HEK293 (cell line): ENCODE measurements around the gene ZNF835.

Source experiments
- CTCF ChIA-PET: fragments of 350-600 bp; formaldehyde crosslinking; extraction: SDS; loops from one replicate; lab custom pipeline; 2021; ENCODE audit warnings: antibody characterized with exemption; lab: Yijun Ruan, JAX
- POLR2A ChIA-PET: fragments of 300-600 bp; formaldehyde crosslinking; extraction: SDS; loops from one replicate; lab custom pipeline; 2020; ENCODE audit warnings: antibody characterized with exemption, inconsistent platforms; lab: Yijun Ruan, JAX
- H3K27ac ChIP-seq: fragments of 200-500 bp; sonication (Bioruptor generic); 2 replicates; pipeline ENCODE4 v1.5.1; 2014; ENCODE audit warnings: low read depth, low read length, control low read depth, inconsistent platforms; ENCODE audit errors: extremely low read depth
- H3K36me3 ChIP-seq, 2 experiments: fragments of 200-500 bp in 1 of 2; sonication (Bioruptor generic) in 1 of 2; 1 replicate in 1 of 2; 2 replicates in 1 of 2; pipeline ENCODE4 v1.5.1; 2014 to 2017; ENCODE audit warnings: inconsistent platforms in 2 of 2, low read length in 2 of 2; ENCODE audit not compliant: control insufficient read depth in 2 of 2, insufficient read depth in 1 of 2
- H3K4me1 ChIP-seq: fragments of 200-500 bp; sonication (Bioruptor generic); 2 replicates; pipeline ENCODE4 v1.5.1; 2014; ENCODE audit warnings: mild to moderate bottlenecking, low read length, inconsistent platforms; ENCODE audit not compliant: control insufficient read depth, insufficient read depth
- H3K4me3 ChIP-seq: 2 replicates; pipeline ENCODE4 v1.5.1; 2011; ENCODE audit warnings: low read depth, mild to moderate bottlenecking, control low read depth, low read length, moderate library complexity
- H3K9me3 ChIP-seq: fragments of 200-500 bp; sonication (Bioruptor generic); 2 replicates; pipeline ENCODE4 v1.5.1; 2014; ENCODE audit warnings: low read depth, low read length, inconsistent platforms; ENCODE audit not compliant: control insufficient read depth, insufficient read depth
- BCL11B ChIP-seq: fragments of 450-650 bp; formaldehyde crosslinking; IDR thresholded peaks from 2 replicates; pipeline ENCODE4 v1.5.1; 2016; ENCODE audit warnings: low read depth, missing biosample characterization, missing genetic modification characterization
- GLIS2 ChIP-seq: fragments of 450-650 bp; formaldehyde crosslinking; IDR thresholded peaks from 2 replicates; pipeline ENCODE4 v1.5.1; 2016; ENCODE audit warnings: missing biosample characterization, missing genetic modification characterization
- HOXA7 ChIP-seq: sonication (generic); formaldehyde crosslinking; IDR thresholded peaks from 2 replicates; pipeline ENCODE4 v1.8.1; 2022; ENCODE audit warnings: missing genetic modification reagents, borderline replicate concordance
- KLF9 ChIP-seq: fragments of 450-650 bp; formaldehyde crosslinking; IDR thresholded peaks from 2 replicates; pipeline ENCODE4 v1.5.1; 2016; ENCODE audit warnings: missing biosample characterization, missing genetic modification characterization, low read depth
- REPIN1 ChIP-seq: fragments of 450-650 bp; formaldehyde crosslinking; IDR thresholded peaks from 2 replicates; pipeline ENCODE4 v1.5.1; 2017; ENCODE audit warnings: missing biosample characterization, missing genetic modification characterization, low read depth
- ZBTB21 ChIP-seq: fragments of 450-650 bp; formaldehyde crosslinking; IDR thresholded peaks from 2 replicates; pipeline ENCODE4 v1.5.1; 2017; ENCODE audit warnings: missing biosample characterization, missing genetic modification characterization
- ZBTB44 ChIP-seq: fragments of 450-650 bp; IDR thresholded peaks from 2 replicates; pipeline ENCODE4 v1.5.1; 2018; ENCODE audit warnings: missing biosample characterization, mild to moderate bottlenecking, missing genetic modification characterization
- ZBTB48 ChIP-seq: fragments of 450-650 bp; formaldehyde crosslinking; IDR thresholded peaks from 2 replicates; pipeline ENCODE4 v1.5.1; 2016; ENCODE audit warnings: missing biosample characterization, missing genetic modification characterization
- ZNF138 ChIP-seq: fragments of 450-650 bp; formaldehyde crosslinking; IDR thresholded peaks from 2 replicates; pipeline ENCODE4 v1.5.1; 2016; ENCODE audit warnings: missing biosample characterization, missing genetic modification characterization, borderline replicate concordance
- ZNF19 ChIP-seq: fragments of 450-650 bp; formaldehyde crosslinking; IDR thresholded peaks from 2 replicates; pipeline ENCODE4; 2016; ENCODE audit warnings: missing biosample characterization, missing genetic modification characterization, low read depth
- ZNF311 ChIP-seq: fragments of 450-650 bp; formaldehyde crosslinking; IDR thresholded peaks from 2 replicates; pipeline ENCODE4 v1.5.1; 2017; ENCODE audit warnings: missing biosample characterization, missing genetic modification characterization, borderline replicate concordance
- ZNF398 ChIP-seq: fragments of 450-650 bp; formaldehyde crosslinking; IDR thresholded peaks from 2 replicates; pipeline ENCODE4 v1.5.1; 2017; ENCODE audit warnings: missing biosample characterization, missing genetic modification characterization
- ZNF433 ChIP-seq: fragments of 450-650 bp; formaldehyde crosslinking; IDR thresholded peaks from 2 replicates; pipeline ENCODE4 v1.5.1; 2016; ENCODE audit warnings: missing biosample characterization, missing genetic modification characterization, low read depth
- ZNF473 ChIP-seq: fragments of 450-650 bp; formaldehyde crosslinking; IDR thresholded peaks from 2 replicates; pipeline ENCODE4 v1.5.1; 2017; ENCODE audit warnings: missing biosample characterization, missing genetic modification characterization
- ZNF600 ChIP-seq: fragments of 450-650 bp; formaldehyde crosslinking; IDR thresholded peaks from 2 replicates; pipeline ENCODE4 v1.5.1; 2016; ENCODE audit warnings: missing biosample characterization, missing genetic modification characterization
- ZNF626 ChIP-seq: fragments of 450-650 bp; sonication (Bioruptor Pico); formaldehyde crosslinking; IDR thresholded peaks from 2 replicates; pipeline ENCODE4 v1.5.1; 2018; ENCODE audit warnings: missing biosample characterization, missing genetic modification characterization, inconsistent platforms
- ZNF664 ChIP-seq: fragments of 450-650 bp; formaldehyde crosslinking; IDR thresholded peaks from 2 replicates; pipeline ENCODE4 v1.5.1; 2016; ENCODE audit warnings: missing biosample characterization, missing genetic modification characterization
- ZNF777 ChIP-seq: fragments of 450-650 bp; formaldehyde crosslinking; IDR thresholded peaks from 2 replicates; pipeline ENCODE4 v1.5.1; 2017; ENCODE audit warnings: missing biosample characterization, missing genetic modification characterization, borderline replicate concordance
- ZSCAN16 ChIP-seq: fragments of 450-650 bp; formaldehyde crosslinking; IDR thresholded peaks from 2 replicates; pipeline ENCODE4 v1.5.1; 2016; ENCODE audit warnings: missing biosample characterization, missing genetic modification characterization

Gene ZNF835

GRCh38 chr19:56699552-56699951 lies 28.0 kb upstream of the ZNF835 start:
- H3K4me1 ChIP-seq, result no peaks in the 10 kb centered on the region
- POLR2A ChIA-PET, result no interaction called here
- H3K27ac ChIP-seq, result no peak overlapping the region
- CTCF ChIA-PET, result no interaction called here
- no peak overlapping the region for H3K4me3 ChIP-seq
- no peaks in the 10 kb centered on the region; the same call in 1 of the 2 replicates for H3K9me3 ChIP-seq
- TF ChIP-seq ZSCAN16 (tag by site-specific recombination) (no peak), REPIN1 (tag by site-specific recombination) (no peak)
- no peaks in the 10 kb centered on the region for H3K36me3 ChIP-seq

- no peak overlapping the region for H3K4me3 ChIP-seq
- POLR2A ChIA-PET, result no interaction called here
- TF ChIP-seq KLF9 (tag by site-specific recombination) (no peak), ZNF433 (tag by site-specific recombination) (no peak), ZBTB44 (tag by site-specific recombination) (no peak), ZNF777 (no peak), ZNF311 (no peak), ZBTB21 (tag by site-specific recombination) (no peak), ZNF19 (tag by site-specific recombination) (no peak), HOXA7 (CRISPR knock-in tag) (no peak), ZNF473 (tag by site-specific recombination) (no peak), ZBTB48 (no peak), BCL11B (tag by site-specific recombination) (no peak), ZNF398 (tag by site-specific recombination) (no peak), ZNF138 (tag by site-specific recombination) (no peak), GLIS2 (tag by site-specific recombination) (no peak), ZNF600 (tag by site-specific recombination) (no peak)
- no peaks in the 10 kb centered on the region; the same call in 1 of the 2 replicates for H3K9me3 ChIP-seq
- no peaks in the 10 kb centered on the region for H3K36me3 ChIP-seq
- CTCF ChIA-PET, result no interaction called here
- no peak overlapping the region for H3K27ac ChIP-seq
- H3K4me1 ChIP-seq, result no peaks in the 10 kb centered on the region
Observed at GRCh38 chr19:56692206-56692895, 20.8 kb upstream of the ZNF835 start.

- ChIA-PET CTCF (no interaction called here), POLR2A (no interaction called here)
- TF ChIP-seq ZNF664 (tag by site-specific recombination) (no peak), ZNF626 (tag by site-specific recombination) (no peak)
- Histone ChIP-seq H3K27ac (no peak overlapping the region), H3K4me1 (no peaks in the 10 kb centered on the region), H3K9me3 (no peaks in the 10 kb centered on the region; the same call in 1 of the 2 replicates), H3K4me3 (no peak overlapping the region), H3K36me3 (no peaks in the 10 kb centered on the region)
Observed at GRCh38 chr19:56690670-56691069, 19.1 kb upstream of the ZNF835 start.
